SK-N-SH (cell line): ENCODE data around the gene PDLIM4. TPM values are rescaled to one million over a fixed set of nuclear protein-coding genes. Genes with fewer than 3 reads are reported as not detected.
A peak's percentile ranks its signal among the peaks of the same experiment; 100 is the strongest.

Source experiments
- ELF1 ChIP-seq: IDR thresholded peaks from 2 replicates; pipeline ENCODE4 v1.4.0; 2012
- EP300 ChIP-seq, 2 experiments: IDR thresholded peaks; 2 replicates each; pipeline versions ENCODE4 v1.4.0 to v1.6.1; 2012; ENCODE audit warnings: borderline replicate concordance in 1 of 2, low read depth in 1 of 2, low read length in 1 of 2
- EZH2phosphoT487 ChIP-seq: fragments of 200-600 bp; sonication (generic); IDR thresholded peaks from 2 replicates; pipeline ENCODE4 v1.6.1; 2017; ENCODE audit warnings: low read depth, mixed run types, mild to moderate bottlenecking, antibody characterized with exemption, moderate library complexity, borderline replicate concordance
- FOSL2 ChIP-seq: IDR thresholded peaks from 2 replicates; pipeline ENCODE4 v1.4.0; 2012; ENCODE audit warnings: low read depth, mild to moderate bottlenecking, moderate library complexity, borderline replicate concordance
- FOXM1 ChIP-seq: IDR thresholded peaks from 2 replicates; pipeline ENCODE4 v1.4.0; 2012; ENCODE audit warnings: low read depth, mild to moderate bottlenecking
- GABPA ChIP-seq: IDR thresholded peaks from 2 replicates; pipeline ENCODE4 v1.4.0; 2012; ENCODE audit warnings: low read depth, mild to moderate bottlenecking
- GATA2 ChIP-seq: sonication (generic); formaldehyde crosslinking; IDR thresholded peaks from 2 replicates; pipeline ENCODE4 v1.5.0; 2020; ENCODE audit warnings: mild to moderate bottlenecking, missing genetic modification reagents
- JUND ChIP-seq: IDR thresholded peaks from 2 replicates; pipeline ENCODE4 v1.4.0; 2012
- MXI1 ChIP-seq: IDR thresholded peaks from 2 replicates; pipeline ENCODE4 v1.6.1; 2012; ENCODE audit warnings: mild to moderate bottlenecking, low read depth, low read length, improper control_type of control experiment
- POLR2AphosphoS5 ChIP-seq: IDR thresholded peaks from 2 replicates; pipeline ENCODE4 v1.6.1; 2012; ENCODE audit warnings: low read depth, low read length
- RAD21 ChIP-seq: IDR thresholded peaks from 2 replicates; pipeline ENCODE4 v1.6.1; 2012; ENCODE audit warnings: mild to moderate bottlenecking, low read length
- RFX5 ChIP-seq: IDR thresholded peaks from 2 replicates; pipeline ENCODE4 v1.6.1; 2012; ENCODE audit warnings: mild to moderate bottlenecking, improper control_type of control experiment, low read length
- SMC3 ChIP-seq: IDR thresholded peaks from 2 replicates; pipeline ENCODE4 v1.6.1; 2012; ENCODE audit warnings: low read depth, low read length, improper control_type of control experiment
- TAF1 ChIP-seq: IDR thresholded peaks from 2 replicates; pipeline ENCODE4 v1.6.1; 2012; ENCODE audit warnings: low read depth, mild to moderate bottlenecking, low read length, moderate library complexity, borderline replicate concordance
- TCF12 ChIP-seq: IDR thresholded peaks from 2 replicates; pipeline ENCODE4 v1.4.0; 2012
- YY1 ChIP-seq: IDR thresholded peaks from 2 replicates; pipeline ENCODE4 v1.4.0; 2012; ENCODE audit warnings: low read depth, mild to moderate bottlenecking
- polyA plus RNA-seq, 3 experiments: library from polyadenylated mRNA; depleted of rRNA; stranded (reverse); fragments of >200 nt; gene quantifications; 2 replicates each; pipeline ENCODE4 v1.2.3, GENCODE V29; 2012
- TF ChIP-seq, protein P1 (sequence below): IDR thresholded peaks from 2 replicates; pipeline ENCODE4; 2012
- TF ChIP-seq, protein P2 (sequence below): IDR thresholded peaks from 2 replicates; pipeline ENCODE4 v1.4.0; 2012; ENCODE audit warnings: low read depth, borderline replicate concordance
- TF ChIP-seq, protein P3 (sequence below): IDR thresholded peaks from 2 replicates; pipeline ENCODE4 v1.4.0; 2012; ENCODE audit warnings: low read depth
- TF ChIP-seq, protein P4 (sequence below): fragments of 150-350 bp; IDR thresholded peaks from 2 replicates; pipeline ENCODE4 v1.6.1; 2017; ENCODE audit warnings: antibody characterized with exemption, low read length, low read depth, borderline replicate concordance

PDLIM4 gene
- polyA plus RNA-seq, 1 of the 3 experiments (the other 2 are of a cell fraction), result 57.1 TPM

DNA sequence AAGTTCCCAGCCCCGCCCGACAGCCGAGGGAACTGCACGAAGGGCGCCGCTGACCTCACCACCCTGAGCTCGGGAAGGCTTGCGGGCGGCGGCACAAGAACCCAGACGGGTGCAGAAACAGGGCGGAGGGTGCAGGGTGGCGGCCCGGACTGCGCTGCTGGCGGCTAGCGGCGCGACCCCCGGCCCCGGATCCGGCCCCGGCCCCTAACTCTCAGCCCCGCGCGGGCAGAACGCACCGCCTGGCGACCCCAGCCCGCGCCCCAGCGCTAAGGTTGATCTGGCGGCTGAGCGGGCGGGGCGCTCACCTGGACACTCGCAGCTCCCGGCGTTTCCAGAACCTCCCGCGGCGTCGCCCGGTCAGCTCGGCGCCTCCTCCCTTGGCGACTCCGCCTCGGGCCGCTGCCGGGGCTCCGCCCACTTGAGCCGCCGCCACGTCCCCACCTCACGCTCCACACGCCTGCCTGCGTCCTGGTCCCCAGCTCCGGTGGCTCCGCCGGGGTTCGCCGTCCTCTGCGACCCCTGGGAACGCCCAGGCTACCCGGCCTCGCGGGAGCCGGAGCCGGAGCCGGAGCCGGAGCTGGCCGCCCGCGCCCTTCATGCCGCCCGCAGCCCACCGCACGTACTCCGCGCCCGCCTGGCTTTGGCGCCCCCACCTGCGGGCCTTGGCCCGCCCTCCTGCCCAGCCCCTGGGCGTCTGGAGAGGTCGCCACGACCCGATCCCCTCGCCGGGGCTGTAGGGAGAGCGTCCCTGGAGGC, 29.8 kb upstream of the PDLIM4 start, which contains the start of gene P4HA2 (continued):
- no peak for TF ChIP-seq RFX5
- TF ChIP-seq EP300 (IDR thresholded peaks at IDR 0.05; ENCODE audit: borderline replicate concordance in 1 of 2, low read depth in 1 of 2, low read length in 1 of 2), result no peak
- TF ChIP-seq TAF1, result peak; percentile 63
- no peak for TF ChIP-seq GABPA
- TF ChIP-seq, protein P1, sequence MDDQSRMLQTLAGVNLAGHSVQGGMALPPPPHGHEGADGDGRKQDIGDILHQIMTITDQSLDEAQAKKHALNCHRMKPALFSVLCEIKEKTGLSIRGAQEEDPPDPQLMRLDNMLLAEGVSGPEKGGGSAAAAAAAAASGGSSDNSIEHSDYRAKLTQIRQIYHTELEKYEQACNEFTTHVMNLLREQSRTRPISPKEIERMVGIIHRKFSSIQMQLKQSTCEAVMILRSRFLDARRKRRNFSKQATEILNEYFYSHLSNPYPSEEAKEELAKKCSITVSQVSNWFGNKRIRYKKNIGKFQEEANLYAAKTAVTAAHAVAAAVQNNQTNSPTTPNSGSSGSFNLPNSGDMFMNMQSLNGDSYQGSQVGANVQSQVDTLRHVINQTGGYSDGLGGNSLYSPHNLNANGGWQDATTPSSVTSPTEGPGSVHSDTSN, result no peak
- TF ChIP-seq GATA2 (CRISPR knock-in tag), result no peak
- TF ChIP-seq RAD21, result no peak
- no peak for TF ChIP-seq YY1
- no peak for TF ChIP-seq EZH2phosphoT487
- TF ChIP-seq JUND, result no peak
- TF ChIP-seq SMC3, result no peak
- TF ChIP-seq, protein P2, sequence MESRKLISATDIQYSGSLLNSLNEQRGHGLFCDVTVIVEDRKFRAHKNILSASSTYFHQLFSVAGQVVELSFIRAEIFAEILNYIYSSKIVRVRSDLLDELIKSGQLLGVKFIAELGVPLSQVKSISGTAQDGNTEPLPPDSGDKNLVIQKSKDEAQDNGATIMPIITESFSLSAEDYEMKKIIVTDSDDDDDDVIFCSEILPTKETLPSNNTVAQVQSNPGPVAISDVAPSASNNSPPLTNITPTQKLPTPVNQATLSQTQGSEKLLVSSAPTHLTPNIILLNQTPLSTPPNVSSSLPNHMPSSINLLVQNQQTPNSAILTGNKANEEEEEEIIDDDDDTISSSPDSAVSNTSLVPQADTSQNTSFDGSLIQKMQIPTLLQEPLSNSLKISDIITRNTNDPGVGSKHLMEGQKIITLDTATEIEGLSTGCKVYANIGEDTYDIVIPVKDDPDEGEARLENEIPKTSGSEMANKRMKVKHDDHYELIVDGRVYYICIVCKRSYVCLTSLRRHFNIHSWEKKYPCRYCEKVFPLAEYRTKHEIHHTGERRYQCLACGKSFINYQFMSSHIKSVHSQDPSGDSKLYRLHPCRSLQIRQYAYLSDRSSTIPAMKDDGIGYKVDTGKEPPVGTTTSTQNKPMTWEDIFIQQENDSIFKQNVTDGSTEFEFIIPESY, result no peak
- TF ChIP-seq, protein P3, sequence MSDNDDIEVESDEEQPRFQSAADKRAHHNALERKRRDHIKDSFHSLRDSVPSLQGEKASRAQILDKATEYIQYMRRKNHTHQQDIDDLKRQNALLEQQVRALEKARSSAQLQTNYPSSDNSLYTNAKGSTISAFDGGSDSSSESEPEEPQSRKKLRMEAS, result peak; percentile 50
- TF ChIP-seq ELF1, result no peak
- TF ChIP-seq FOXM1, result no peak
- TF ChIP-seq FOSL2, result no peak
- peak; percentile 74 for TF ChIP-seq POLR2AphosphoS5
- peak; percentile 64 for TF ChIP-seq MXI1
- TF ChIP-seq, protein P4, sequence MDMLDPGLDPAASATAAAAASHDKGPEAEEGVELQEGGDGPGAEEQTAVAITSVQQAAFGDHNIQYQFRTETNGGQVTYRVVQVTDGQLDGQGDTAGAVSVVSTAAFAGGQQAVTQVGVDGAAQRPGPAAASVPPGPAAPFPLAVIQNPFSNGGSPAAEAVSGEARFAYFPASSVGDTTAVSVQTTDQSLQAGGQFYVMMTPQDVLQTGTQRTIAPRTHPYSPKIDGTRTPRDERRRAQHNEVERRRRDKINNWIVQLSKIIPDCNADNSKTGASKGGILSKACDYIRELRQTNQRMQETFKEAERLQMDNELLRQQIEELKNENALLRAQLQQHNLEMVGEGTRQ, result no peak
- no peak for TF ChIP-seq TCF12
